ENCODE measurements around the gene CSDE1.

GRCh38 chr1:114668373-114668772 lies 89.4 kb downstream of the CSDE1 start:
- TF ChIP-seq, protein P1, sequence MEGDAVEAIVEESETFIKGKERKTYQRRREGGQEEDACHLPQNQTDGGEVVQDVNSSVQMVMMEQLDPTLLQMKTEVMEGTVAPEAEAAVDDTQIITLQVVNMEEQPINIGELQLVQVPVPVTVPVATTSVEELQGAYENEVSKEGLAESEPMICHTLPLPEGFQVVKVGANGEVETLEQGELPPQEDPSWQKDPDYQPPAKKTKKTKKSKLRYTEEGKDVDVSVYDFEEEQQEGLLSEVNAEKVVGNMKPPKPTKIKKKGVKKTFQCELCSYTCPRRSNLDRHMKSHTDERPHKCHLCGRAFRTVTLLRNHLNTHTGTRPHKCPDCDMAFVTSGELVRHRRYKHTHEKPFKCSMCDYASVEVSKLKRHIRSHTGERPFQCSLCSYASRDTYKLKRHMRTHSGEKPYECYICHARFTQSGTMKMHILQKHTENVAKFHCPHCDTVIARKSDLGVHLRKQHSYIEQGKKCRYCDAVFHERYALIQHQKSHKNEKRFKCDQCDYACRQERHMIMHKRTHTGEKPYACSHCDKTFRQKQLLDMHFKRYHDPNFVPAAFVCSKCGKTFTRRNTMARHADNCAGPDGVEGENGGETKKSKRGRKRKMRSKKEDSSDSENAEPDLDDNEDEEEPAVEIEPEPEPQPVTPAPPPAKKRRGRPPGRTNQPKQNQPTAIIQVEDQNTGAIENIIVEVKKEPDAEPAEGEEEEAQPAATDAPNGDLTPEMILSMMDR (IDR thresholded peaks at IDR 0.05), result no peak
- TF ChIP-seq POLR2A (IDR thresholded peaks at IDR 0.05), result no peak

Data from thyroid gland (tissue), 4 donors.